HepG2 (cell line): Measurements from ENCODE around the gene GALNT1. TPM values are rescaled to one million over a fixed set of nuclear protein-coding genes. Genes with fewer than 3 reads are reported as not detected.

Experiments
- ATAC-seq: fragments of 200-7000 bp; cut with Tn5 transposase; 3 replicates; pipeline ENCODE4 v1.9.1; 2020; ENCODE audit warnings: mild to moderate bottlenecking, moderate library complexity
- BruUV-seq: library from RNA; stranded (reverse); fragments of 400-500 nt; replicated peaks from 2 replicates; lab custom pipeline; 2021; lab: Mats Ljungman, UMichigan
- CTCF ChIA-PET: fragments of 300-600 bp; formaldehyde crosslinking; extraction: SDS; loops from one replicate; lab custom pipeline; 2021; ENCODE audit warnings: low total read pairs, inconsistent platforms, low intra/inter-chr PET ratio; lab: Yijun Ruan, JAX
- POLR2A ChIA-PET: fragments of 350-600 bp; sonication (Branson Sonifier 250); formaldehyde crosslinking; loops from one replicate; lab custom pipeline; 2020; ENCODE audit warnings: antibody characterized with exemption, inconsistent platforms; lab: Yijun Ruan, JAX
- DNase-seq: peaks from one replicate; pipeline ENCODE4 v3.0.0-alpha.2; 2015; ENCODE audit warnings: low spot score
- FAIRE-seq: peaks from 3 replicates; lab custom pipeline; 2011; peaks lifted over from hg19 to GRCh38; lab: Jason Lieb, UNC
- H2AFZ ChIP-seq: one replicate; pipeline ENCODE4 v1.6.1; 2011; ENCODE audit warnings: low read length, inconsistent platforms
- H3K27ac ChIP-seq: fragments of 300-600 bp; 3 replicates; pipeline ENCODE4 v1.8.0; 2011; ENCODE audit warnings: mixed run types, mild to moderate bottlenecking, mixed read lengths, low read length, inconsistent platforms; ENCODE audit not compliant: insufficient read depth; ENCODE audit errors: extremely low read length
- H3K27me3 ChIP-seq, 2 experiments: fragments of 200-600 bp in 1 of 2; 2 replicates in 1 of 2; 3 replicates in 1 of 2; pipeline versions ENCODE4 v1.6.0 to v1.8.0; 2011; ENCODE audit warnings: low read length in 2 of 2, mild to moderate bottlenecking in 2 of 2, moderate library complexity in 2 of 2, inconsistent platforms in 1 of 2; ENCODE audit not compliant: insufficient read depth in 2 of 2, control insufficient read depth in 1 of 2
- H3K36me3 ChIP-seq, 2 experiments: fragments of 200-600 bp in 1 of 2; replicated peaks in 1 of 2; 2 replicates in 1 of 2; 3 replicates in 1 of 2; pipeline versions ENCODE4 v1.5.1 to v1.8.0; 2011; ENCODE audit warnings: low read length in 2 of 2, inconsistent platforms in 1 of 2; ENCODE audit not compliant: insufficient read depth in 2 of 2, control insufficient read depth in 1 of 2
- H3K4me1 ChIP-seq: 2 replicates; pipeline ENCODE4 v1.5.1; 2012; ENCODE audit warnings: low read length, inconsistent platforms; ENCODE audit not compliant: insufficient read depth
- H3K4me2 ChIP-seq: 2 replicates; pipeline ENCODE4 v1.6.0; 2011; ENCODE audit warnings: low read depth, low read length, inconsistent platforms
- H3K4me3 ChIP-seq, 3 experiments: fragments of 200-600 bp in 1 of 3; sonication (generic), shearing (Covaris generic) in 1 of 3; replicated peaks in 1 of 3; 2 replicates each; pipeline ENCODE4 v1.5.1; 2011 to 2016; ENCODE audit warnings: low read length in 3 of 3, inconsistent platforms in 2 of 3, low read depth in 2 of 3, mild to moderate bottlenecking in 2 of 3, control low read depth in 1 of 3, mixed read lengths in 1 of 3; ENCODE audit not compliant: insufficient read depth in 1 of 3
- H3K79me2 ChIP-seq: one replicate; pipeline ENCODE4 v1.6.1; 2011; ENCODE audit warnings: low read length, inconsistent platforms; ENCODE audit not compliant: insufficient read depth
- H3K9ac ChIP-seq: 2 replicates; pipeline ENCODE4 v1.6.0; 2011; ENCODE audit warnings: mild to moderate bottlenecking, low read depth, low read length, inconsistent platforms; ENCODE audit not compliant: insufficient read depth
- H3K9me3 ChIP-seq: 2 replicates; pipeline ENCODE4 v1.5.1; 2012; ENCODE audit warnings: mild to moderate bottlenecking, low read length
- H4K20me1 ChIP-seq: 2 replicates; pipeline ENCODE4 v1.6.0; 2011; ENCODE audit warnings: inconsistent platforms, mild to moderate bottlenecking, low read length, moderate library complexity; ENCODE audit not compliant: insufficient read depth
- MATR3 ChIP-seq: sonication (generic); formaldehyde crosslinking; IDR thresholded peaks from 2 replicates; pipeline ENCODE4 v1.4.0; 2020; ENCODE audit warnings: missing genetic modification reagents
- ONECUT2 ChIP-seq: sonication (generic); formaldehyde crosslinking; IDR thresholded peaks from 2 replicates; pipeline ENCODE4 v1.4.0; 2020; ENCODE audit warnings: missing genetic modification reagents
- TBL1XR1 ChIP-seq: fragments of 150-350 bp; IDR thresholded peaks from 2 replicates; pipeline ENCODE4 v1.6.1; 2014; ENCODE audit warnings: borderline replicate concordance, low read length; ENCODE audit not compliant: partially characterized antibody
- XBP1 ChIP-seq: sonication (generic); formaldehyde crosslinking; IDR thresholded peaks from 2 replicates; pipeline ENCODE4 v1.5.0; 2020; ENCODE audit warnings: missing genetic modification reagents
- ZNF614 ChIP-seq: IDR thresholded peaks from 2 replicates; pipeline ENCODE4 v1.6.1; 2018; ENCODE audit warnings: missing biosample characterization, missing genetic modification reagents, inconsistent platforms, borderline replicate concordance
- WGBS: methylation state at CpG from one replicate; pipeline ENCODE4 v1.1.6; 2017; ENCODE audit warnings: low lambda C conversion rate; 5-methylcytosine and 5-hydroxymethylcytosine counted together
- in situ Hi-C: cut with HindIII; loops from 2 replicates; pipeline ENCODE4 v1.10.0; 2017; ENCODE audit warnings: low pct_unique_long_range_greater_than_20kb; ENCODE audit not compliant: extremely low pct_ligation_motif_present
- intact Hi-C: fragments of 100-400 bp; cut with micrococcal nuclease; formaldehyde crosslinking; loops from one replicate; pipeline ENCODE4 v1.10.0; 2022; ENCODE audit not compliant: unreplicated experiment
- polyA plus RNA-seq, 8 experiments: library from polyadenylated mRNA; depleted of rRNA in 3 of 8; stranded (reverse) in 7 of 8; unstranded in 1 of 8; fragments of >200 nt; fragmentation: Illumina TruSeq in 4 of 8; extraction: Trizol in 4 of 8; gene quantifications; 2 replicates each; pipeline versions ENCODE4 v1.2.1 to v1.2.3, GENCODE V29; 2011 to 2016; ENCODE audit warnings: low read depth in 4 of 8, missing spikeins in 1 of 8, mixed read lengths in 1 of 8; ENCODE audit not compliant: insufficient read depth in 1 of 8
- total RNA-seq, 5 experiments: library from RNA; depleted of rRNA; stranded (reverse); fragments of >200 nt; fragmentation: Illumina TruSeq; extraction: Trizol; gene quantifications; 2 replicates each; pipeline ENCODE4 v1.2.3, GENCODE V29; 2016; ENCODE audit warnings: low read depth in 1 of 5
- TF ChIP-seq, protein P1 (sequence below): sonication (generic); formaldehyde crosslinking; IDR thresholded peaks from 2 replicates; pipeline ENCODE4 v1.5.0; 2020; ENCODE audit warnings: mild to moderate bottlenecking, missing genetic modification reagents
- TF ChIP-seq, protein P2 (sequence below): sonication (generic); formaldehyde crosslinking; IDR thresholded peaks from 2 replicates; pipeline ENCODE4 v1.4.0; 2020; ENCODE audit warnings: missing genetic modification reagents, borderline replicate concordance

Gene GALNT1
- total and polyA plus RNA-seq, 2 of the 13 experiments (the other 11 are each of a cell fraction or from before 2014, with no cell fraction given), result 41.1 to 100 TPM

DNA sequence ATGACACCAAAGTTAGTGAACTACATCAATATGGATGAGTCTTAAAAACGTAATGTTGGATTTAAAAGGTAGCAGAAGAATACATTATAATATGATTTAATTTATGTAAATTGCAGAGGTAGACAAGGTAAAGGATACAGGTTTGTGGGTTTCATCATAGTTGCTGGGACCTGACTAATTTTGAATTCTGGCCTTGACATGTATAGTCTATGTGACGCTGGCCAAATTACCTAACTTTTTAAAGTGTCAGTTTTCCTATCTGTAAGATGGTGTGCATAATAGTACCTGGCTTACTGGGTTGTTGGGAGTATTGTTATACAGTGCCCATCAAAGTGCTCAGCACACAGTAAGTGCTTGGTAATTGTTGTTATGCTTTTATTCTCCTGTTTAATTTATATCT is 34.5 kb downstream of the GALNT1 start:
- no peak overlapping the region for H3K4me2 ChIP-seq
- TF ChIP-seq, protein P1, sequence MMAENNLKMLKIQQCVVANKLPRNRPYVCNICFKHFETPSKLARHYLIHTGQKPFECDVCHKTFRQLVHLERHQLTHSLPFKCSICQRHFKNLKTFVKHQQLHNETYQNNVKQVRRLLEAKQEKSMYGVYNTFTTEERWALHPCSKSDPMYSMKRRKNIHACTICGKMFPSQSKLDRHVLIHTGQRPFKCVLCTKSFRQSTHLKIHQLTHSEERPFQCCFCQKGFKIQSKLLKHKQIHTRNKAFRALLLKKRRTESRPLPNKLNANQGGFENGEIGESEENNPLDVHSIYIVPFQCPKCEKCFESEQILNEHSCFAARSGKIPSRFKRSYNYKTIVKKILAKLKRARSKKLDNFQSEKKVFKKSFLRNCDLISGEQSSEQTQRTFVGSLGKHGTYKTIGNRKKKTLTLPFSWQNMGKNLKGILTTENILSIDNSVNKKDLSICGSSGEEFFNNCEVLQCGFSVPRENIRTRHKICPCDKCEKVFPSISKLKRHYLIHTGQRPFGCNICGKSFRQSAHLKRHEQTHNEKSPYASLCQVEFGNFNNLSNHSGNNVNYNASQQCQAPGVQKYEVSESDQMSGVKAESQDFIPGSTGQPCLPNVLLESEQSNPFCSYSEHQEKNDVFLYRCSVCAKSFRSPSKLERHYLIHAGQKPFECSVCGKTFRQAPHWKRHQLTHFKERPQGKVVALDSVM, result no peak
- TF ChIP-seq MATR3 (CRISPR knock-in tag) (no peak), XBP1 (no peak), TBL1XR1 (no peak), ONECUT2 (no peak)
- FAIRE-seq (no peak), ATAC-seq (no peak), DNase-seq (no peak)
- H3K9ac ChIP-seq, result no peak overlapping the region
- ChIA-PET CTCF (no interaction called here), POLR2A (no interaction called here)
- H3K79me2 ChIP-seq, result peaks cover 8% of the 10 kb centered on the region
- H2AFZ ChIP-seq, result no peak overlapping the region
- no peak overlapping the region for H3K27ac ChIP-seq
- peaks cover 8% of the 10 kb centered on the region; the same call in 1 of the 2 replicates for H3K4me1 ChIP-seq
- intact Hi-C loops (no loop called here), in situ Hi-C loops (no loop called here)
- H3K4me3 ChIP-seq, result no peak overlapping the region
- no peaks in the 10 kb centered on the region for H3K36me3 ChIP-seq
- H3K27me3 ChIP-seq, result no peaks in the 10 kb centered on the region
- no peaks in the 10 kb centered on the region for H4K20me1 ChIP-seq
- no peaks in the 10 kb centered on the region for H3K9me3 ChIP-seq
- no TSS peak for BruUV-seq
- WGBS, result 96% methylated on average over 2 of the region's 2 CpGs

DNA sequence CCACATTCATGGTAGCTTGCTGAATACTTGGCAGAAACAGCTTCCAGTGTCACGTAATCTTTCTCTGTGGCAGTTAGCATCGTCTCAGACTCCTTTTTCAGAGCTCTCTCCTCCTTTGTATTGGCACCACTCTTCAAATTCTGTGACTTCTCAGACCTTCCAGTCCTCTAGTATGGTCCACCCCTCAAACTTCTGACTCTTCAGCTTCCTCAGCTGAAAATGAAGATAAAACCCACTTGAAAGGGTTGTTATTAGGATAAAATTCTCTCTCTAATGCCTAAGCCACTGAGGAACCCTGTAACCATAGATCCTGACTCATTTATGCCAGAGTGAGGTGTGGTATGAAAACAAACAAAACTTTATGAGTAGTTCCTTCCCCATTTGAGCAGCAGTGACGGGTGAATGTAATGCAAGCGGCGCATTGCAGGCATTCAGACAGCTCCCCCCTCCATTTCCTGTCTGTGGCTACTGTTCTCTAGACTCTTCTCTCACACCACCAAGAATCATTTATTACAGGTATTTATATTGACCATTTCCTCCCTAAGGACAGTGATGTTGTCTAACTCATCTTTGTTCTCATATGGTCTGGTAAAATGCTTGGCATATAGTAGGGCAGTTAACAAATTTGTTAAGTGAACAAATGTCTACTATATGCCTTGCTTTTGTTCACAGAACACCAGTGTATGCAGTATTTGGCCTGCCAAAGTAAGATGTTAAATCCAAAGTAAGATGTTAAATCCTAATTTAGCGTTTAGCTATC is 35.3 kb downstream of the GALNT1 start:
- BruUV-seq, result no TSS peak
- H3K27ac ChIP-seq, result no peak overlapping the region
- ChIA-PET CTCF (no interaction called here), POLR2A (no interaction called here)
- no peaks in the 10 kb centered on the region for H3K27me3 ChIP-seq
- WGBS, result 98% methylated on average over 6 of the region's 6 CpGs
- no peak for DNase-seq
- no peak overlapping the region for H3K9ac ChIP-seq
- FAIRE-seq, result no peak
- no peak for ATAC-seq
- H3K79me2 ChIP-seq, result peaks cover 5% of the 10 kb centered on the region
- H2AFZ ChIP-seq, result no peak overlapping the region
- intact Hi-C loops (no loop called here), in situ Hi-C loops (no loop called here)
- H3K36me3 ChIP-seq, result no peaks in the 10 kb centered on the region
- H3K9me3 ChIP-seq, result no peaks in the 10 kb centered on the region
- no peak overlapping the region for H3K4me3 ChIP-seq
- peaks cover 8% of the 10 kb centered on the region; the same call in 1 of the 2 replicates for H3K4me1 ChIP-seq
- no peaks in the 10 kb centered on the region for H4K20me1 ChIP-seq
- no peak overlapping the region for H3K4me2 ChIP-seq
- no peak for TF ChIP-seq ZNF614 (CRISPR knock-in tag)
- TF ChIP-seq, protein P2, sequence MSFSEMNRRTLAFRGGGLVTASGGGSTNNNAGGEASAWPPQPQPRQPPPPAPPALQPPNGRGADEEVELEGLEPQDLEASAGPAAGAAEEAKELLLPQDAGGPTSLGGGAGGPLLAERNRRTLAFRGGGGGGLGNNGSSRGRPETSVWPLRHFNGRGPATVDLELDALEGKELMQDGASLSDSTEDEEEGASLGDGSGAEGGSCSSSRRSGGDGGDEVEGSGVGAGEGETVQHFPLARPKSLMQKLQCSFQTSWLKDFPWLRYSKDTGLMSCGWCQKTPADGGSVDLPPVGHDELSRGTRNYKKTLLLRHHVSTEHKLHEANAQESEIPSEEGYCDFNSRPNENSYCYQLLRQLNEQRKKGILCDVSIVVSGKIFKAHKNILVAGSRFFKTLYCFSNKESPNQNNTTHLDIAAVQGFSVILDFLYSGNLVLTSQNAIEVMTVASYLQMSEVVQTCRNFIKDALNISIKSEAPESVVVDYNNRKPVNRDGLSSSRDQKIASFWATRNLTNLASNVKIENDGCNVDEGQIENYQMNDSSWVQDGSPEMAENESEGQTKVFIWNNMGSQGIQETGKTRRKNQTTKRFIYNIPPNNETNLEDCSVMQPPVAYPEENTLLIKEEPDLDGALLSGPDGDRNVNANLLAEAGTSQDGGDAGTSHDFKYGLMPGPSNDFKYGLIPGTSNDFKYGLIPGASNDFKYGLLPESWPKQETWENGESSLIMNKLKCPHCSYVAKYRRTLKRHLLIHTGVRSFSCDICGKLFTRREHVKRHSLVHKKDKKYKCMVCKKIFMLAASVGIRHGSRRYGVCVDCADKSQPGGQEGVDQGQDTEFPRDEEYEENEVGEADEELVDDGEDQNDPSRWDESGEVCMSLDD (CRISPR knock-in tag), result no peak
